Panc1 (cell line): ENCODE measurements around the gene PRDM5. TPM values are rescaled to one million over a fixed set of nuclear protein-coding genes. Genes with fewer than 3 reads are reported as not detected.

Source experiments
- ATAC-seq: fragments of 200-7000 bp; cut with Tn5 transposase; 2 replicates; pipeline ENCODE4 v1.9.1; 2020; ENCODE audit warnings: mild to moderate bottlenecking, moderate library complexity
- BruUV-seq: library from RNA; stranded (reverse); fragments of 400-500 nt; replicated peaks from 2 replicates; lab custom pipeline; 2021; lab: Mats Ljungman, UMichigan
- CTCF ChIA-PET: fragments of 300-600 bp; sonication (Branson Sonifier 250); formaldehyde crosslinking; loops from one replicate; lab custom pipeline; 2022; ENCODE audit warnings: antibody characterized with exemption; lab: Charles Lee
- POLR2A ChIA-PET: fragments of 300-600 bp; sonication (Branson Sonifier 250); formaldehyde crosslinking; loops from one replicate; lab custom pipeline; 2022; ENCODE audit warnings: antibody characterized with exemption; lab: Charles Lee
- DNase-seq: peaks from one replicate; pipeline ENCODE4 v3.0.0-alpha.2; 2010; ENCODE audit warnings: low read depth, low spot score
- H3K27ac ChIP-seq: 2 replicates; pipeline ENCODE4 v1.5.1; 2011; ENCODE audit warnings: mild to moderate bottlenecking, low read length, inconsistent platforms
- H3K27me3 ChIP-seq: fragments of 200-500 bp; sonication (Bioruptor generic); 2 replicates; pipeline ENCODE4 v1.6.0; 2014; ENCODE audit warnings: low read length, inconsistent platforms; ENCODE audit not compliant: control insufficient read depth, insufficient read depth
- H3K36me3 ChIP-seq: fragments of 200-500 bp; sonication (Bioruptor generic); 2 replicates; pipeline ENCODE4 v1.5.1; 2014; ENCODE audit warnings: inconsistent platforms, mild to moderate bottlenecking, low read length, moderate library complexity; ENCODE audit not compliant: control insufficient read depth, insufficient read depth
- H3K4me1 ChIP-seq: 2 replicates; pipeline ENCODE4 v1.5.1; 2011; ENCODE audit warnings: inconsistent platforms, mild to moderate bottlenecking, low read length, moderate library complexity; ENCODE audit not compliant: control insufficient read depth, insufficient read depth
- H3K4me3 ChIP-seq, 2 experiments: 2 replicates each; pipeline ENCODE4 v1.5.1; 2011 to 2012; ENCODE audit warnings: low read depth in 2 of 2, low read length in 2 of 2, mild to moderate bottlenecking in 2 of 2, inconsistent platforms in 1 of 2, moderate library complexity in 1 of 2
- H3K9me3 ChIP-seq: fragments of 200-500 bp; sonication (Bioruptor generic); 2 replicates; pipeline ENCODE4 v1.5.1; 2014; ENCODE audit warnings: low read depth, mild to moderate bottlenecking, inconsistent platforms, low read length, moderate library complexity; ENCODE audit not compliant: control insufficient read depth, insufficient read depth
- CTCF ChIP-seq: fragments of 450-650 bp; IDR thresholded peaks from 2 replicates; pipeline ENCODE4 v1.5.1; 2017; ENCODE audit warnings: mild to moderate bottlenecking
- POLR2AphosphoS5 ChIP-seq: IDR thresholded peaks from 2 replicates; pipeline ENCODE4 v1.6.1; 2012; ENCODE audit warnings: mild to moderate bottlenecking, low read depth, low read length, moderate library complexity
- REST ChIP-seq, 2 experiments: IDR thresholded peaks; 2 replicates each; pipeline ENCODE4 v1.6.1; 2011 to 2012; ENCODE audit warnings: low read depth in 2 of 2, control low read depth in 1 of 2, low read length in 1 of 2, mild to moderate bottlenecking in 1 of 2, moderate library complexity in 1 of 2; ENCODE audit not compliant: insufficient read depth in 1 of 2
- SIN3A ChIP-seq: IDR thresholded peaks from 2 replicates; pipeline ENCODE4 v1.6.1; 2012; ENCODE audit warnings: low read depth, mild to moderate bottlenecking, low read length, moderate library complexity, borderline replicate concordance; ENCODE audit not compliant: insufficient read depth
- TCF7L2 ChIP-seq: IDR thresholded peaks from 2 replicates; pipeline ENCODE4 v1.6.1; 2011; ENCODE audit warnings: mild to moderate bottlenecking, low read depth, low read length, inconsistent platforms
- in situ Hi-C: cut with HindIII; loops from 2 replicates; pipeline ENCODE4 v1.10.0; 2016; ENCODE audit warnings: low sequenced_read_pairs, low pct_unique_long_range_greater_than_20kb
- intact Hi-C: fragments of 100-400 bp; cut with micrococcal nuclease; formaldehyde crosslinking; loops from one replicate; pipeline ENCODE4 v1.10.0; 2022; ENCODE audit not compliant: unreplicated experiment
- total RNA-seq: library from RNA; stranded (reverse); gene quantifications from one replicate; pipeline ENCODE4 v1.2.1, GENCODE V29; 2021; ENCODE audit not compliant: unreplicated experiment

The PRDM5 gene
- total RNA-seq, 1 experiment from 2014 or later: 8.4 TPM

- no peak overlapping the region for H3K4me3 ChIP-seq
- no peak for TF ChIP-seq POLR2AphosphoS5
- TF ChIP-seq CTCF: no peak
- no peak for TF ChIP-seq REST (IDR thresholded peaks at IDR 0.05; ENCODE audit: insufficient read depth in 1 of 2, low read depth in 2 of 2, low read length in 1 of 2)
- no peak for TF ChIP-seq SIN3A
- no peak for TF ChIP-seq TCF7L2
- intact Hi-C loops (no loop called here), in situ Hi-C loops (no loop called here)
- ChIA-PET POLR2A (no interaction called here), CTCF (no interaction called here)
- no peak for ATAC-seq
- BruUV-seq: no TSS peak
- DNase-seq: no peak
- H3K4me1 ChIP-seq: no peaks in the 10 kb centered on the region; the same call in 1 of the 2 replicates
- no peaks in the 10 kb centered on the region for H3K27me3 ChIP-seq
- H3K9me3 ChIP-seq: no peaks in the 10 kb centered on the region
- H3K36me3 ChIP-seq: no peaks in the 10 kb centered on the region
- H3K27ac ChIP-seq: no peak overlapping the region
Measured at GRCh38 chr4:120867506-120867905, 55.0 kb downstream of the PRDM5 start.

GRCh38 chr4:120865985-120866384, 56.5 kb downstream of the PRDM5 start:
- CTCF ChIA-PET: no interaction called here

More at GRCh38 chr4:120865985-120866384, 56.5 kb downstream of the PRDM5 start:
- intact Hi-C loops (no loop called here), in situ Hi-C loops (no loop called here)
- Histone ChIP-seq H3K27me3 (no peaks in the 10 kb centered on the region), H3K4me3 (no peak overlapping the region), H3K36me3 (no peaks in the 10 kb centered on the region), H3K27ac (no peak overlapping the region), H3K4me1 (no peaks in the 10 kb centered on the region; the same call in 1 of the 2 replicates), H3K9me3 (no peaks in the 10 kb centered on the region)
- POLR2A ChIA-PET: no interaction called here
- TF ChIP-seq SIN3A (no peak), POLR2AphosphoS5 (no peak), CTCF (no peak), TCF7L2 (no peak), REST (IDR thresholded peaks at IDR 0.05; ENCODE audit: insufficient read depth in 1 of 2, low read depth in 2 of 2, low read length in 1 of 2) (no peak)
- no TSS peak for BruUV-seq
- DNase-seq: no peak
- ATAC-seq: no peak
